IMR-90 (cell line): ENCODE results near the gene RYR2. TPM values are rescaled to one million over a fixed set of nuclear protein-coding genes. Genes with fewer than 3 reads are reported as not detected.

Experiments
- ATAC-seq: fragments of 200-7000 bp; cut with Tn5 transposase; 2 replicates; pipeline ENCODE4 v1.9.1; 2020; ENCODE audit warnings: low read depth, mild to moderate bottlenecking, moderate library complexity
- BruUV-seq: library from RNA; stranded (reverse); fragments of 400-500 nt; replicated peaks from 2 replicates; lab custom pipeline; 2021; lab: Mats Ljungman, UMichigan
- CTCF ChIA-PET: fragments of 300-600 bp; formaldehyde crosslinking; extraction: SDS; loops from one replicate; lab custom pipeline; 2021; ENCODE audit warnings: antibody characterized with exemption; lab: Yijun Ruan, JAX
- POLR2A ChIA-PET: fragments of 300-600 bp; sonication (Branson Sonifier 250); formaldehyde crosslinking; loops from one replicate; lab custom pipeline; 2022; ENCODE audit warnings: antibody characterized with exemption; ENCODE audit not compliant: unreplicated experiment; lab: Charles Lee
- DNase-seq: peaks from one replicate; pipeline ENCODE4 v3.0.0; 2013
- H2AFZ ChIP-seq: replicated peaks from 2 replicates; pipeline ENCODE3; 2013; ENCODE audit warnings: low read length, mild to moderate bottlenecking; ENCODE audit not compliant: poor library complexity
- H2AK5ac ChIP-seq: 2 replicates; pipeline ENCODE4 v1.6.1; 2013; ENCODE audit warnings: low read depth, low read length, inconsistent platforms
- H2AK9ac ChIP-seq: replicated peaks from 2 replicates; pipeline ENCODE3; 2013; ENCODE audit warnings: mild to moderate bottlenecking, low read depth, low read length, moderate library complexity; ENCODE audit not compliant: poor library complexity
- H2BK120ac ChIP-seq: 2 replicates; pipeline ENCODE4 v1.6.1; 2013; ENCODE audit warnings: low read depth, low read length, inconsistent platforms
- H2BK15ac ChIP-seq: 3 replicates; pipeline ENCODE4 v1.6.1; 2013; ENCODE audit warnings: low read depth, low read length, inconsistent platforms
- H2BK20ac ChIP-seq: 2 replicates; pipeline ENCODE4 v1.6.1; 2013; ENCODE audit warnings: low read depth, mild to moderate bottlenecking, inconsistent platforms, low read length, moderate library complexity
- H2BK5ac ChIP-seq: 2 replicates; pipeline ENCODE4 v1.6.1; 2013; ENCODE audit warnings: mild to moderate bottlenecking, low read depth, low read length, inconsistent platforms; ENCODE audit not compliant: poor library complexity, severe bottlenecking
- H3K14ac ChIP-seq: replicated peaks from 2 replicates; pipeline ENCODE4 v1.6.1; 2013; ENCODE audit warnings: low read depth, low read length, inconsistent platforms
- H3K18ac ChIP-seq: 2 replicates; pipeline ENCODE4 v1.6.1; 2013; ENCODE audit warnings: low read depth, low read length, control low read depth
- H3K23ac ChIP-seq: 2 replicates; pipeline ENCODE4 v1.6.1; 2013; ENCODE audit warnings: low read depth, low read length, inconsistent platforms
- H3K27ac ChIP-seq: 2 replicates; pipeline ENCODE4 v1.5.1; 2013; ENCODE audit warnings: mild to moderate bottlenecking, control low read depth, low read length; ENCODE audit not compliant: insufficient read depth
- H3K27me3 ChIP-seq: 2 replicates; pipeline ENCODE4 v1.6.1; 2013; ENCODE audit warnings: low read length; ENCODE audit not compliant: control insufficient read depth, insufficient read depth
- H3K36me3 ChIP-seq: 2 replicates; pipeline ENCODE4 v1.6.1; 2013; ENCODE audit warnings: low read length, mixed read lengths; ENCODE audit not compliant: control insufficient read depth, insufficient read depth
- H3K4ac ChIP-seq: 2 replicates; pipeline ENCODE4 v1.6.1; 2013; ENCODE audit warnings: low read depth, low read length, inconsistent platforms
- H3K4me1 ChIP-seq: 2 replicates; pipeline ENCODE4 v1.6.1; 2013; ENCODE audit warnings: low read length, mixed read lengths; ENCODE audit not compliant: control insufficient read depth, insufficient read depth
- H3K4me2 ChIP-seq: 2 replicates; pipeline ENCODE4 v1.6.1; 2013; ENCODE audit warnings: low read depth, mild to moderate bottlenecking, control low read depth, low read length, moderate library complexity
- H3K4me3 ChIP-seq: 2 replicates; pipeline ENCODE4 v1.5.1; 2013; ENCODE audit warnings: low read depth, mild to moderate bottlenecking, control low read depth, low read length, moderate library complexity; ENCODE audit not compliant: insufficient read depth
- H3K56ac ChIP-seq: 2 replicates; pipeline ENCODE4 v1.6.1; 2013; ENCODE audit warnings: low read length, inconsistent platforms; ENCODE audit not compliant: insufficient read depth; ENCODE audit errors: extremely low read depth
- H3K79me1 ChIP-seq, 2 experiments: 2 replicates each; pipeline ENCODE4 v1.6.1; 2013; ENCODE audit warnings: low read length in 2 of 2, inconsistent platforms in 1 of 2, low read depth in 1 of 2
- H3K9ac ChIP-seq: 2 replicates; pipeline ENCODE4 v1.6.1; 2013; ENCODE audit warnings: low read depth, low read length, control low read depth
- H3K9me1 ChIP-seq: 2 replicates; pipeline ENCODE4 v1.6.1; 2013; ENCODE audit warnings: low read length, inconsistent platforms; ENCODE audit not compliant: insufficient read depth
- H3K9me3 ChIP-seq: 2 replicates; pipeline ENCODE4 v1.6.1; 2013; ENCODE audit warnings: low read length; ENCODE audit not compliant: control insufficient read depth, insufficient read depth
- H4K20me1 ChIP-seq: 2 replicates; pipeline ENCODE4 v1.6.1; 2013; ENCODE audit warnings: low read length, inconsistent platforms; ENCODE audit not compliant: insufficient read depth
- H4K5ac ChIP-seq: 2 replicates; pipeline ENCODE4 v1.6.1; 2013; ENCODE audit warnings: mild to moderate bottlenecking, low read depth, low read length, control low read depth
- H4K8ac ChIP-seq, 2 experiments: 2 replicates each; pipeline ENCODE4 v1.6.1; 2013; ENCODE audit warnings: low read depth in 2 of 2, low read length in 2 of 2, control low read depth in 1 of 2, inconsistent platforms in 1 of 2
- H4K91ac ChIP-seq: 2 replicates; pipeline ENCODE4 v1.6.1; 2013; ENCODE audit warnings: low read depth, low read length, inconsistent platforms; ENCODE audit not compliant: insufficient read depth
- NFE2L2 ChIP-seq: fragments of 150-350 bp; IDR thresholded peaks from 2 replicates; pipeline ENCODE4 v1.6.1; 2016; ENCODE audit warnings: low read depth, mild to moderate bottlenecking, low read length
- SMC3 ChIP-seq: fragments of 150-350 bp; IDR thresholded peaks from 2 replicates; pipeline ENCODE4 v1.6.1; 2016; ENCODE audit warnings: low read depth, mild to moderate bottlenecking, antibody characterized with exemption, low read length, moderate library complexity
- WGBS, 2 experiments: methylation state at CpG; one replicate each; pipeline versions ENCODE4 v1.1.5 to v1.1.7; 2013; ENCODE audit warnings: missing lambda C conversion rate in 2 of 2; ENCODE audit not compliant: insufficient read length in 1 of 2; ENCODE audit errors: extremely low coverage in 2 of 2; 5-methylcytosine and 5-hydroxymethylcytosine counted together
- dilution Hi-C: fragments of 300-500 bp; cut with HindIII; formaldehyde crosslinking; loops from one replicate; pipeline ENCODE4 v1.14.3; 2018; ENCODE audit warnings: low sequenced_read_pairs; ENCODE audit not compliant: unreplicated experiment
- in situ Hi-C: fragments of 300-500 bp; cut with MboI; formaldehyde crosslinking; loops from 3 replicates; pipeline ENCODE4 v1.14.3; 2019; ENCODE audit warnings: low sequenced_read_pairs, inconsistent platforms, mixed read lengths
- intact Hi-C: fragments of 100-400 bp; cut with micrococcal nuclease; formaldehyde crosslinking; loops from 2 replicates; pipeline ENCODE4 v1.10.0; 2022
- polyA plus RNA-seq, 3 experiments: library from polyadenylated mRNA; depleted of rRNA; stranded (reverse); fragments of >200 nt; gene quantifications; 2 replicates each; pipeline ENCODE4 v1.2.3, GENCODE V29; 2012; ENCODE audit warnings: low replicate concordance in 1 of 3
- total RNA-seq: library from RNA; depleted of rRNA; stranded (reverse); fragments of >200 nt; gene quantifications from 2 replicates; pipeline ENCODE4 v1.2.3, GENCODE V29; 2012

RYR2 gene
- total and polyA plus RNA-seq, 2 of the 4 experiments (the other 2 are of a cell fraction), result not detected

- H3K4me1 ChIP-seq, result no peaks in the 10 kb centered on the region
- ChIA-PET CTCF (no interaction called here), POLR2A (no interaction called here)
- H3K18ac ChIP-seq, result no peak overlapping the region
- H3K4me3 ChIP-seq, result no peak overlapping the region
- H4K8ac ChIP-seq, result no peak overlapping the region
- H3K4me2 ChIP-seq, result no peak overlapping the region
- no TSS peak for BruUV-seq
- dilution Hi-C loops, result no loop called here
- no peak overlapping the region for H2AFZ ChIP-seq
- no peak overlapping the region for H2BK120ac ChIP-seq
- H3K56ac ChIP-seq, result no peak overlapping the region
- H2AK5ac ChIP-seq, result no peak overlapping the region
- TF ChIP-seq NFE2L2, result no peak
- TF ChIP-seq SMC3, result no peak
- H4K20me1 ChIP-seq, result no peaks in the 10 kb centered on the region
- no peak overlapping the region for H2AK9ac ChIP-seq
- intact Hi-C loops, result no loop called here
- peaks cover 11% of the 10 kb centered on the region for H3K9me3 ChIP-seq
- H3K36me3 ChIP-seq, result no peaks in the 10 kb centered on the region
- H3K14ac ChIP-seq, result no peak overlapping the region
- no peaks in the 10 kb centered on the region for H3K9me1 ChIP-seq
- H4K5ac ChIP-seq, result no peak overlapping the region
- H2BK20ac ChIP-seq, result no peak overlapping the region
- H3K27ac ChIP-seq, result no peak overlapping the region
- no peak for DNase-seq
- no peak for ATAC-seq
- no peak overlapping the region for H3K9ac ChIP-seq
- no peak overlapping the region for H2BK5ac ChIP-seq
- H3K27me3 ChIP-seq, result no peaks in the 10 kb centered on the region
- no peak overlapping the region for H2BK15ac ChIP-seq
- H3K23ac ChIP-seq, result no peak overlapping the region
- H4K91ac ChIP-seq, result no peak overlapping the region
- H3K79me1 ChIP-seq, result no peaks in the 10 kb centered on the region
- in situ Hi-C loops, result no loop called here
- no CpG with 5 or more reads among the region's 5 CpGs for WGBS, 2 experiments
- no peak overlapping the region for H3K4ac ChIP-seq
Measured at GRCh38 chr1:237012361-237012760, 29.6 kb upstream of the RYR2 start.
